CD4-positive, alpha-beta T cell treated with Interleukin-2 at 100 ng/mL for 4 hours (primary cell): ENCODE data around the gene UPF1.
A peak's percentile ranks its signal among the peaks of the same experiment; 100 is the strongest.

Experiments
- DNase-seq: peaks from one replicate; pipeline ENCODE4 v3.0.0-alpha.2; 2020; ENCODE audit warnings: low spot score

The UPF1 gene

GRCh38 chr19:18840288-18841267 lies 8.8 kb downstream of the UPF1 start:
- DNase-seq = no peak

GRCh38 chr19:18841400-18841799 lies 9.6 kb downstream of the UPF1 start:
- DNase-seq = no peak

GRCh38 chr19:18842166-18842565 lies 10.4 kb downstream of the UPF1 start:
- DNase-seq = no peak

GRCh38 chr19:18843960-18844359 lies 12.2 kb downstream of the UPF1 start:
- DNase-seq = no peak

- no peak for DNase-seq
Measured at GRCh38 chr19:18844806-18845329, 13.1 kb downstream of the UPF1 start.

GRCh38 chr19:18845961-18846360 lies 14.2 kb downstream of the UPF1 start:
- DNase-seq = no peak

GRCh38 chr19:18846862-18847548 lies 15.2 kb downstream of the UPF1 start:
- DNase-seq = peak; percentile 65

GRCh38 chr19:18847549-18848463 lies 16.0 kb downstream of the UPF1 start:
- no peak for DNase-seq

GRCh38 chr19:18848878-18849661 lies 17.3 kb downstream of the UPF1 start:
- DNase-seq = no peak

GRCh38 chr19:18849838-18850400 lies 18.2 kb downstream of the UPF1 start:
- DNase-seq = no peak

GRCh38 chr19:18850471-18851375 lies 19.0 kb downstream of the UPF1 start:
- no peak for DNase-seq

- no peak for DNase-seq
Measured at GRCh38 chr19:18851673-18852325, 20.0 kb downstream of the UPF1 start.

GRCh38 chr19:18852648-18853047 lies 20.9 kb downstream of the UPF1 start:
- no peak for DNase-seq

- DNase-seq = no peak
Measured at GRCh38 chr19:18853755-18854427, 22.1 kb downstream of the UPF1 start.

- DNase-seq = no peak
Measured at GRCh38 chr19:18854982-18855381, 23.2 kb downstream of the UPF1 start.

GRCh38 chr19:18855647-18856384 lies 24.1 kb downstream of the UPF1 start:
- no peak for DNase-seq

- DNase-seq = no peak
Measured at GRCh38 chr19:18856385-18857126, 24.8 kb downstream of the UPF1 start.
